CD4-positive, alpha-beta T cell treated with Interleukin-10 for 1 hour (primary cell): ENCODE data around the gene IFT27.
"Not testable (repeated sequence)": the region's sequence is repeated elsewhere in the genome, so short reads cannot be mapped to it uniquely, and the experiment has no call there.

ENCODE experiments used
- DNase-seq: peaks from one replicate; pipeline ENCODE4 v3.0.0-alpha.2; 2020

The IFT27 gene

GRCh38 chr22:36743011-36743410 is 32.9 kb downstream of the IFT27 start:
- no peak for DNase-seq

GRCh38 chr22:36741968-36742367 is 34.0 kb downstream of the IFT27 start:
- DNase-seq, result no peak

DNA sequence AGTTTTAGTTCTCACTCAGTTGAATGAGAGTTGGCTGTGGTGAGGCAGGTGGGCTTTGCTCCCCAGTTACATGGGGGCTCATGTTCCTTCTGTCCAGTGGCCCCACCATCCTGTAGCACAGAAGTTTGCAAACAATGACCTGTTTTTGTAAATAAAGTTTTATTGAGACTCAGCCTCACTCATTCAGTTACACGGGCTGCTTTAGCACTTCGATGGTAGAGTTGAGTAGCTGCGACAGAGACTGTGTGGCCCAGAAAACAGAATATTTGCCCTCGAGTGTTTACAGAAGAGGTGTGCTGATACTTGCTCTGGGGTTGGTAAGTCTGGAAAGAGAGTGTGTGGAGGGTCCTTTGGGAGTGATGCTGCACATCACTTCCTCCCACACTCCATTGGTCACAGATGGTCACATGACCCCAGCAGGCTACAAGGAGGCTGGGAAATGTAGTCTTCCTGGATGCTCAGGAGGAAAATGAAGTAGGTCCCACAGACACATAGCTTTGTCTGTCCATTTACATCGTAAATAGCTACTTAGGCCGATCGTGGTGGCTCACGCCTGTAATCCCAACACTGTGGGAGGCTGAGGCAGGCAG is 34.6 kb downstream of the IFT27 start:
- DNase-seq, result no peak

GRCh38 chr22:36740716-36741115 is 35.2 kb downstream of the IFT27 start:
- no peak for DNase-seq

GRCh38 chr22:36739185-36739584 is 36.7 kb downstream of the IFT27 start:
- DNase-seq, result no peak

DNA sequence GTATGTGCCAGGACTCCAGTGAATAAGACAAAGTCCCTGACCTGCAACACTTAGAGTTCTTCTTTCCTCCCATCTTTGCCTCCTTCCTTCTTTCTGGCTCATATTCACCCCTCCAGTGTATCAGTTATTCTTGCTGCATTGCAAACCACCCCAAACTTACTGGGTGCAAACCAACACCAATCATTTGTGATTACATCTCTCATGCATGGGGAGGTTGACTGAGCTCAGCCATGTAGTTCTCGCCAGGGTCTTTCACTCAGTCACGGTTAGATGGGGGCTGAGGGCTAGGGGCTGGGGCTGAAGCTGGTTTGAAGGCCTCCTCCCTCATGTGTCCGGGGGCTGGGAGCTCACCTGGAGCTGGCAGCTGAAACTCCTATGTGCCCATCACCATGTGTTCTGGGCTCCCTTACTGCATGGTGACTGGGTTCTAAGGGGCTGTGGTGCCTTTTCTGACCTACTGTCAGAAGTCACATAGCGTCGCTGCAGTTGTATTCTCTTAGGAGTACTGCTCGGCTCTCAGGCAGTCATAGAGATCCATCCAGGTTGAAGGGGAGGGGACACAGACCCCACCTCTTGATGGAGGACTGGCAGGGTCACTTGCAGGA is 37.4 kb downstream of the IFT27 start:
- DNase-seq, result no peak

GRCh38 chr22:36737776-36738175 is 38.1 kb downstream of the IFT27 start:
- DNase-seq, result no peak

- DNase-seq, result no peak
Measured at GRCh38 chr22:36736701-36737320, 39.1 kb downstream of the IFT27 start.

DNA sequence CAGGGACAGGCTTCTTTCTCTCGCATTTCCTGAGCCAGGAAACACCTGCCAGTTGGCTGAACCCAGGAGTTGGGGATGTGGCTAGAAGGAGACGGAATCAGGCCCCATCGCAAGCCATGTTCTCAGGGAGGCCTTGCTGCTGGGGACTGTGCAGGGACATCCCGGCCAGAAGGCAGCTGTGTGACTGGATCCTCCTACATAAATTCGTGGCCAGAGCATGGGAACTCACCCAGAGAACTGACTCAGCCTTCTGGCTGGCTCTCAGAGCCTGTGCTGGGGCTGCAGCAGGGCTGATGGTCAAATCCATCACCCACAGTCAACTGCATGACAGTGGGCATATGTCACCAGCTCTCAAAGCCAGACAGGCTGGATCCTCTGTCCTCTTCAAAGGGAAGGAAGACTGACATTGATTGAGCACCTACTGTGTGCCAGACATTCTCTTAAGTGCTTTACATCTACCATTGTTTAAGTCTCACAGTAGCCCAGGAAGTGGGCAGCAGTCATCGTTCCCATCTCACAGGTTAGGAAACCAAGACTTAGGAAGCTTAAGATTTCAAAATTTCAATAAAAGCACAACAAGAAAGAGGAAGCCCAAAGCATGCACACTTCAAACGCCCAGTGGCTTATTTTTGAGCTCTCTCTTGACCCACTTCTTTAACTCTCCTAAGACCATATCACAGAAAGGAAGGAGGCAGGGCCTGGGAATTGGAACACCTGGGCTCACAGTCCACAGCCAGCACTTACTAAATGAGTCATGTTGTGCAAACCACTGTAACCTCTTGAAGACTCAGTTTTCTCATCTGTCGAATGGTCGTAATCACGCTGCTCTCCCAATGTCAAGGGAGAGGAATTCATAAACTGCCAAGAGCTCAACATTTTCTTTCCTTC is 41.5 kb downstream of the IFT27 start:
- DNase-seq, result no peak

- no peak for DNase-seq
Measured at GRCh38 chr22:36733271-36733670, 42.6 kb downstream of the IFT27 start.

DNA sequence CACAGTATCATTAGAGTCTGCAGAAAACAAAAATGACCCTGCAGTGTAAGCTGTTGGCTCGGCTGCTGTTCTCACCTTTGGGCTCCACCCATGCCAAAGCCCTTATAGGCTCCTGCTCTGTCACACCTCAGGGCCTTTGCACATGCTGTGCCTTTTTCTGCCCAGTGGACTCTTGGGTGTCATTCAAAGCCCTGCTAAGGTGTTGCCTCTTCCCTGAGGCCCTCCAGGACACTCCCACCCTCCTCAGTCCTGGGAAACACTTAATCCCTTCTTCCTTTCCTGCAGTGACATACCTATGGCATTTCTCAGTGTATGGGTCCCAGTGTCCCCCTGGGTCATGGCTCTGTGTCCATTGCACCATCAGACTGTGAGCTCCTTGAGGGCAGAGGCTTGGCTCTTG is 43.3 kb downstream of the IFT27 start:
- DNase-seq, result no peak

DNA sequence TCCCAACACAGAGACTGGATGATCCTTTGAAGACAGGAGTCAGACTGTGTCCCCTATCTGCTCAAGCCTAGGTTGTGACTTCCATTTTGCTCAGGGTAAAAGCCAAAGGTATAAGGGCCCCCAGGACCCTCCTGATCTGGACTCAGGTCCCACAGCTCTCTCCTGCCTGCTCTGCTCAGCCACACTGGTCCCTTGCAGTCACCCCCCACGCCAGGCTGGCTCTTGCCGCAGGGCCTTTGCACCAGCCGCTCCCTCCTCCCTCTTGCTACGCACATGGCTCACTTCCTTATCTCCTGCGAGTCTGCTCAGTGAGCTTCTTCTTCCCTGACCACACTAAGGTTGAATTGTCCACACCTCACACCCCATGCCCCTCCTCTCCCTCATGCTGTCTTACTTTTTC is 44.0 kb downstream of the IFT27 start:
- DNase-seq, result no peak

- DNase-seq, result not testable (repeated sequence)
Measured at GRCh38 chr22:36731321-36731720, 44.6 kb downstream of the IFT27 start.

DNA sequence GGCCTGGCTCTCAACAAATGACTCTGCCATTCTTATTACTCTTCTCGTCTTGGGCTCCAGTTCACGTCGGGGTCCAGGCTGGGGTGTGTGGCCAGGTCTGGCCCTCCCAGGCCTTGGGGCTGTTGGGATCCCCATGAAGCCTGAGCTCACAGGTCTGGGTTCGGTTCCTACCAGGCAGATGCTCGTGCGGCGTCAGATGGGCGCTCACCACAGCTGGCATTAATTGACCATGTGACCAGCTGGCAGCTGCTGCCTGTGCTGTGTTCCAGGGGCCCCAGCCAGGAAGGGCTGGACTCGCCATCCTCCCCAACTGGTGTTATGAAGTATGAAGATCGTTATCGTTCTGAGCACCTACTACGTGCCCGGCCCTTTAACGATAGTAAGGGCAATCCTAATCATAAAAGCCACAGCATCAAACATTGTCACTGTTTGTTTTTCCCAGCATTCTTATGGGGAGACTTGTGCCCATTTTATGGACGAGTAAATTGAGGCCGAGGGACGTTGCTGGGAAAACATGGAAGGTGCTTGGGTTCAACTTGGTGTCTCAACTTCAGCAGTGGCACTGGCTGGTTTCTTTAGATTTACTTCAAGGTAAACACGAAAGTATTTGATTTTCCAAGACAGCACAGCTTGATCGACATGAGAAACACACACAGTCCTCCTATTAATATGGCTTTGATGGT is 45.6 kb downstream of the IFT27 start:
- no peak for DNase-seq

- no peak for DNase-seq
Measured at GRCh38 chr22:36729321-36729720, 46.6 kb downstream of the IFT27 start.

GRCh38 chr22:36728505-36728904 is 47.4 kb downstream of the IFT27 start:
- DNase-seq, result no peak

DNA sequence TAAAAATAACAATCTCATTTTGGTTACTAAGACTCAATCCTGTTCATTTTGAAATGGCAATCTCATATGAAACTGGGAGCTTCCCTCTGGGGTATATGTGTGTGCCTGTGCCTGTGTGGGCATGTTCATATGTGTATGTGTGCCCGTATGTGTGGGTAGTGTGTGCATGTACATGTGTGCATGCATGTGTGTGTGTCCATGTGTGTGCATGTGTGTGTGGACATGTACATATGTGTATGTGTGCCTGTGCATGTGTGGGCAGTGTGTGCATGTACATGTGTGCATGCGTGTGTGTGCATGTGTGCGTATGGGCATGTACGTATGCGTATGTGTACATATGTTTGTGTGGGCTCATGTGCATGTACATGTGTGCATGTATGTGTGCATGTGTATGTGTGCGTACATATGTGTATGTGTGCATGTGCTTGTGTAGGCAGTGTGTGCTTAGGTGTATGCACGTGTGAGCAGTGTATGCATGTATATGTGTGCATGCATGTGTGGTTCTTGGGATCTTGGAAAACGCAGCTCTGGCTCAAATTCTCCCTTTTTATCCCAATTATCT is 47.9 kb downstream of the IFT27 start:
- no peak for DNase-seq

DNA sequence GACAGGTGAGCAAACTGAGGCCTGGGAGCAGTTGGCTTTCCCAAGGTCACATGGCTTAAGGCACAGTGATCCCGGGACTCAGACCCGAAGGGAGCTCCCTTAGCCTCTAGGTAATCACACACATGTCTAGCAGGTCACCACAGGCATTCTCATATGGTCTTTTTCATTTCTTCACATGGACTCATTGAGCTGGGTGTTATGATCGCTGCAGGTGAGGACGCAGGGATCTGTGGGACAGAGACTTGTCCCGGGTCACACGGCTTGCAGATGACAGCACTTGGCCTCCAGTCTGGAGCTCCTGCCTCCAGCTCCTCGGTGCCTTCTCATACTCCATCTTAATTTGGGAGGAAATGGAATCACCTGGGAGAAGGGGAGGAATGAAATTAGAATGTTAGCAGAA is 48.8 kb downstream of the IFT27 start:
- DNase-seq, result no peak

GRCh38 chr22:36726007-36726380 is 49.9 kb downstream of the IFT27 start:
- no peak for DNase-seq

DNA sequence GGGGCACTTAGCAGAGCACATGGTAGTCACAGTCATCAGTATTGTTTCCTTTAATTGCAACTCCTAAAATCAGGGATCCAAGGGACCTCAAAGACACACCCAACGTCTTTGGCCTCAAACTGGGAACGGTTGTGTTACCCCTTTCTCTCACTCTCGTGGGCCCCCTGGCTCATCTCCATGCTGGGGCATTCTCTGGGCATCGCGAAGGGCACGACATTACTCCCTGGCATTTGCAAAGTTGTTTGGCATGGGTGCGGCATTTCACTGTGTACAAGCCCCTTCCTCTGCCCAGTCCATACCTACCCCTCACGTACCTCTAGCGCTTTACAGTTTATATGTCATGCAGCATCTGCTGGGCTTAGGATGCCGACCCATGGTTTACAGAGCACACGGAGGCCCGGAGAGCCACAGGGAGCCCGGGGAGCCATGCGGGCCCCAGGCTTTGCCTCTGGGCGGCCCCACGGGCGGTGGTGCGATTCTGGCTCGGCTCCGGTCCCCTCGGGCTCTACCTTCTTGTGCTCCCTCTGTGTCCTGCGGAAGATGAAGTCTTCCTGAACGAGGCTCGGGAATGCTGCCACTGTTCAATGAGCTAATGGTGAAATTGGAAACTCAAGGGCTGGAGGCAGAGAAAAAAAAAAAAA is 50.4 kb downstream of the IFT27 start:
- no peak for DNase-seq

DNA sequence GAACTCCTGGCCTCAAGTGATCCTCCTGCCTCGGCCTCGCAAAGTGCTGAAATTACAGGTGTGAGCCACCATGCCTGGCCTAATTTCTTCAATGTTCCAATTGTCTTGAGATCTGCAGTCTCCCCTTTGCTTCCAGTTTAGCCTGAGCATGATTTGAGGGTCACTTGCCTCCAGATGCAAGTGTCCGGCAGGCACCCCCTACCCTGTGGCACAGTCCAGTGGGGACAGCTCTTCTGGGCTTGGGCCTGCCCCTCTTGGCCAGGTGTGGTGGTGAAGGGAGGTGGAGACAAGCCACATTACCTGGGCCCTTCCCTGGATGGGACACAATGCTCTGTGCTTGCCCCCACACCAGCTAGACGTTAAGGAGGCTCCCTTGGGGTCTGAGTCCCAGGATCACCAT is 51.1 kb downstream of the IFT27 start:
- DNase-seq, result no peak

DNA sequence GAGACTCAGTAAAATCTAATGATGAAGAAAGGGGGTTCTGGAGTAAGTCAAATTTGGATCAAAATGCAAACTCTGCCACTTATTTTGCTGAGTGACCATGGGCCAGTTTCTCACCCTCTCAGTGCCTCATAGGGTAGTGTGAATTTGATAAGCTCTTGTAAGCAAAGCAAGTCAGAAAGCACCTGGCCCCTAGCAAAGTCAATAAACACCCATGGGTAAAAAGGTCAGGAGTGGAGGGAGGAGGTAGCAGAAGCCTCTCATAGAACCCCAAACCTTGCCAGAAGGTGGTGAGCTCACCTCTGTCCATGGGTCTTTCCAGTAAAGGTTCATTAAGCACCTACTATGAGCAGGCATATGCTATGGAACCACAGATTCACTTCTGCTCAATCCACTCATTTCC is 53.9 kb downstream of the IFT27 start:
- DNase-seq, result no peak
